ENCODE results near the gene DYRK4. TPM values are rescaled to one million over a fixed set of nuclear protein-coding genes. Genes with fewer than 3 reads are reported as not detected.

Gene DYRK4
- total and polyA plus RNA-seq, 2 of the 8 experiments (the other 6 are each of a cell fraction or from before 2014, with no cell fraction given) = 10.5 to 11.4 TPM

DNA sequence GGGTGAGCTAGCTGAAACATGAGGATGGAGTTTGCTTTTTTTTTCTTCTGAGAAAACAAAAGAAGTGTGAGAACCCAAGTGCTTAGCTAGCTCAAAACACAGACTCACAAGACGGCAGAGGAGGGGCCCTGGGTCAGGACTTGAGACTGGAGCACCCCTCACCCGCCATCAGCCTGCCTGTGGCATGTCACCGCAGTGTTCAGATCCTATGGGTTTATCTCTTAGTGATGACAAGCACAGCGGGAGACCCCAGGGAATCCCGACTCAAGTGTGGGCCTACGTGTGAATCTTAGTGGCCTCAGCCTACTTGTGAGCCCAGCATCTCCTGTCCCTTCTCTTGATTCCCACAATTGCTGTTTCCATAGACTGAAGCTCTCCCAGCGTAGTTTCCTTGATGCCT, 22.9 kb downstream of the DYRK4 start:
- no peaks in the 10 kb centered on the region for H3K23me2 ChIP-seq (ENCODE audit: low read depth, low read length)
- H4K8ac ChIP-seq (ENCODE audit: extremely low read depth, insufficient read depth, low read length) = no peak overlapping the region
- no peak overlapping the region for H2BK12ac ChIP-seq (ENCODE audit: low read depth, low read length)
- H3K27me3 ChIP-seq (replicated peaks in 1 of 4; ENCODE audit: control insufficient read depth in 3 of 4, extremely low read depth in 1 of 4, insufficient read depth in 3 of 4, low read length in 3 of 4) = no peaks in the 10 kb centered on the region; a peak in 1 of 7 replicates
- H3K56ac ChIP-seq (replicated peaks; ENCODE audit: insufficient read length, low read depth, low read length) = no peak overlapping the region
- H3K27ac ChIP-seq (ENCODE audit: low read depth, low read length) = no peak overlapping the region
- FAIRE-seq (no peak), DNase-seq (ENCODE audit: low read depth in 1 of 2, low spot score in 2 of 2) (peak in 1 of 2 experiments; percentile 27)
- no peaks in the 10 kb centered on the region for H3K9me3 ChIP-seq (ENCODE audit: insufficient read depth in 2 of 2, low read depth in 1 of 2, low read length in 1 of 2)
- H4K5ac ChIP-seq (ENCODE audit: insufficient read length, low read depth, low read length) = no peak overlapping the region
- no peaks in the 10 kb centered on the region for H4K20me1 ChIP-seq (replicated peaks in 1 of 2; ENCODE audit: control insufficient read depth in 1 of 2, insufficient read depth in 2 of 2, low read length in 2 of 2)
- no peak overlapping the region for H2BK5ac ChIP-seq (ENCODE audit: low read depth, low read length)
- H2BK120ac ChIP-seq (replicated peaks; ENCODE audit: low read depth, low read length) = no peak overlapping the region
- POLR2A ChIA-PET (ENCODE audit: partially characterized antibody) = no interaction called here
- no peak overlapping the region for H2AFZ ChIP-seq (ENCODE audit: low read length)
- no peaks in the 10 kb centered on the region for H3K36me3 ChIP-seq (ENCODE audit: control insufficient read depth in 2 of 4, insufficient read depth in 4 of 4, low read length in 3 of 4)
- no peak overlapping the region for H3K23ac ChIP-seq (ENCODE audit: insufficient read length)
- no peak overlapping the region for H2BK15ac ChIP-seq (ENCODE audit: low read length)
- CTCF ChIA-PET (ENCODE audit: partially characterized antibody) = interaction anchor here (1.3 to 3.9 kb wide), 2 partner anchors 9 to 19 kb away, joined by 3 to 13 read pairs; no protein-coding TSS in a partner anchor
- no peak for TF ChIP-seq RAD21 (IDR thresholded peaks at IDR 0.05 in 1 of 2, conservative IDR thresholded peaks at IDR 0.05 in 1 of 2; ENCODE audit: low read depth in 2 of 2, low read length in 2 of 2)
- TF ChIP-seq GABPA (IDR thresholded peaks at IDR 0.05; ENCODE audit: borderline replicate concordance, insufficient read depth, low read length) = no peak
- no peak for TF ChIP-seq TEAD4 (IDR thresholded peaks at IDR 0.05; ENCODE audit: low read depth, low read length)
- TF ChIP-seq KDM4A (IDR thresholded peaks at IDR 0.05; ENCODE audit: low read depth, low read length, severe bottlenecking) = no peak
- no peak for TF ChIP-seq KDM5A (IDR thresholded peaks at IDR 0.05; ENCODE audit: low read length)
- no peak for TF ChIP-seq SIX5 (IDR thresholded peaks at IDR 0.05; ENCODE audit: low read depth, low read length)
- no peak for TF ChIP-seq CHD1 (IDR thresholded peaks at IDR 0.05; ENCODE audit: low read depth, low read length)
- 92% methylated on average over 7 of the region's 7 CpGs; no CpG with 5 or more reads in 1 of the 2 experiments for WGBS, 2 experiments (ENCODE audit: extremely low coverage in 1 of 2, insufficient coverage in 1 of 2, insufficient read length in 1 of 2, insufficient replicate concordance in 2 of 2, low coverage in 1 of 2, low lambda C conversion rate in 2 of 2, missing lambda C conversion rate in 1 of 2)
- peaks cover 0 to 10% (median 2%) of the 10 kb centered on the region in 4 experiments; a peak in 3 of 7 replicates for H3K4me1 ChIP-seq (replicated peaks in 1 of 4; ENCODE audit: control insufficient read depth in 3 of 4, insufficient read depth in 4 of 4, low read length in 3 of 4)
- no peaks in the 10 kb centered on the region for H3K79me2 ChIP-seq (ENCODE audit: control insufficient read depth in 1 of 2, insufficient read depth in 2 of 2, low read length in 2 of 2)
- H3K4ac ChIP-seq (replicated peaks; ENCODE audit: insufficient read length, low read depth, low read length) = no peak overlapping the region
- no peaks in the 10 kb centered on the region for H3K79me1 ChIP-seq (ENCODE audit: low read depth, low read length)
- no peak overlapping the region for H2BK20ac ChIP-seq (ENCODE audit: low read length)
- H3K4me2 ChIP-seq (ENCODE audit: insufficient read depth in 1 of 2, low read depth in 2 of 2, low read length in 2 of 2) = no peak overlapping the region
- no peak overlapping the region for H3K14ac ChIP-seq (ENCODE audit: insufficient read length)
- H4K91ac ChIP-seq (replicated peaks; ENCODE audit: insufficient read length, low read length) = no peak overlapping the region
- no peak overlapping the region for H2AK5ac ChIP-seq (ENCODE audit: low read depth, low read length)
- H3K4me3 ChIP-seq (ENCODE audit: extremely low read depth in 1 of 4, insufficient read depth in 2 of 4, low read depth in 3 of 4, low read length in 4 of 4) = no peak overlapping the region
- no peak overlapping the region for H3K18ac ChIP-seq (ENCODE audit: extremely low read depth, low read length)
- no peak overlapping the region for H3K9ac ChIP-seq (replicated peaks in 1 of 4; ENCODE audit: extremely low read depth in 1 of 4, low read depth in 3 of 4, low read length in 3 of 4)

Measured in H1 (cell line).